Inflammatory macrophage treated with lipopolysaccharide for 1 hour (primary cell): Measurements from ENCODE around the gene SF3B3.
"Not testable (repeated sequence)": the region's sequence is repeated elsewhere in the genome, so short reads cannot be mapped to it uniquely, and the experiment has no call there.

ENCODE experiments used
- DNase-seq, 2 donors: peaks; one replicate each; pipeline ENCODE4 v3.0.0-alpha.2; 2020 to 2022

The SF3B3 gene

GRCh38 chr16:70512456-70512855 is 11.2 kb upstream of the SF3B3 start:
- no peak for DNase-seq

GRCh38 chr16:70520612-70521297 is 2.9 kb upstream of the SF3B3 start:
- peak; percentile 69 to 78 for DNase-seq

DNA sequence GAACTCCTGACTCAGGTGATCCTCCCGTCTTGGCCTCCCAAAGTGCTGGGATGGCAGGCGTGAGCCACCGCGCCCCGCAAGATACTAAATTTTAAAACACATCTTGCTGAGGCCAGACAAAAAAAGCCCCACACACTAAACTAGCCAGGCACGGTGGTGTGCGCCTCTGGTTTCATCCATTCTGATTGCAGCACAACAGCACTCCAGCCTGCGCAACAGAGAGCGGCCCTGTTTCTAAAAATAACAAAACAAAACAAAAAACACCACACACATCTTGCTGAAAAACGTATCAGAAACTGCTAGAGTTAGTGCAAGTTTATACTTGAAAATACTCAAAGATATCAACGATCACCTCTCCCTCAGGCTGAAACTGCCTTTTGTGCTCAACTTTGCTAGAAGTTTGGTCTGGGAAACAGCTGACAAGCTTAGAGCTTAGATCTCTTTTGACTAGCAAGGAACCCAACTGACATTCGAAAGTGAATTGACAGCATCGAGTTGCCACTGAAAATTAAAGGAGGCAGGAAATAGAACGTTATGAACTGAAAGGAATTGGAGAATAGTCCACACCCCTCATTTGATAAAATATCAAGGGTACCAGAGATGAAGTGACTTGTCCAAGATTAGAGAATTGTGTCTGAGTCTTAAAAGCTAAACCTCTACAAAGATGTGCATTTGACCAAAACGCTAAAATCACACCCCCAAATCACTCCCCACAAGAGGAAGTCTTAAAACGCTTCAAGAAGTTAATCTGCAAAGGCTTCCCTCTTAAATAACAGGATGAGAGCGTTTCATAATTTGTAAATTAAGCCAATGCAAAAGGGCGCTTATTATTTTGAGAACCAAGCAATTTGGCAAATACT is 1.2 kb upstream of the SF3B3 start:
- DNase-seq: peak; percentile 1 to 7

GRCh38 chr16:70523076-70523742 is 407 bp upstream of the SF3B3 start, which contains the start of gene COG4:
TSS of gene COG4 (minus strand) at chr16:70523554. CDS start at chr16:70523543, 11 bp downstream.
- DNase-seq: peak; percentile 84 to 91

DNA sequence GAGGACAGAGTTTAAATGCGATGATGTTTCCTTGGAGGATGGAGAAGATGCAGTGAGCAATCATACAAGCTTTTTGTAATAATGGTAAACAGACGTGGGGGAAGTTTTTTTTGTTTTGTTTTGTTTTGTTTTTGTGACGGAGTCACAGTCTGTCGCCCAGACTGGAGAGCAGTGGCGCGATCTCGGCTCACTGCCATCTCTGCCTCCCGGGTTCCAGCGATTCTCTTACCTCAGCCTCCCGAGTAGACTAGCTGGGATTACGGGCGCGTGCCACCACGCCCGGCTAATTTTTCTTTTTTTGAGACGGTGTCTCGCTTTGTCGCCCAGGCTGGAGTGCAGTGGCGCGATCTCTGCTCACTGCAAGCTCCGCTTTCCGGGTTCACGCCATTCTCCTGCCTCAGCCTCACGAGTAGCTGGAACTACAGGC is 796 bp downstream of the SF3B3 start:
- not testable (repeated sequence) for DNase-seq

DNA sequence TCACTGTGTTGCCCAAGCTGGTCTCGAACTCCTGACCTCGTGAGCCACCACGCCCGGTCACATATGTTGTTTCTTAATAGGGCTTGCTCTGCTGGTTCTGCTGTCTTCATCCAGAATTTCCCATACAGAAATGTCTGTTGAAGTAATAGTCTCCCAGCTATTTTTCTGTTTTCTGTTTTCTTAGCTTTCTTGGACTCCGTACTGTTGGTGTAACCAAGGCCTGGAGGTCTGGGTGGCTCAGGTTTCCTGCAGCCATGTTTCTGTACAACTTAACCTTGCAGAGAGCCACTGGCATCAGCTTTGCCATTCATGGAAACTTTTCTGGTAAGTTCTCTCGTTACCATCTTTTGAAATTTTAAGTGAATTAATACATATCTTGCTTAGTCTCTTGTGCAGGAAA is 2.8 kb downstream of the SF3B3 start:
- DNase-seq: peak; percentile 38 to 49

GRCh38 chr16:70527315-70527996 is 3.8 kb downstream of the SF3B3 start:
- no peak for DNase-seq

- peak; percentile 29 to 68 for DNase-seq
Observed at GRCh38 chr16:70529051-70529777, 5.6 kb downstream of the SF3B3 start.

DNA sequence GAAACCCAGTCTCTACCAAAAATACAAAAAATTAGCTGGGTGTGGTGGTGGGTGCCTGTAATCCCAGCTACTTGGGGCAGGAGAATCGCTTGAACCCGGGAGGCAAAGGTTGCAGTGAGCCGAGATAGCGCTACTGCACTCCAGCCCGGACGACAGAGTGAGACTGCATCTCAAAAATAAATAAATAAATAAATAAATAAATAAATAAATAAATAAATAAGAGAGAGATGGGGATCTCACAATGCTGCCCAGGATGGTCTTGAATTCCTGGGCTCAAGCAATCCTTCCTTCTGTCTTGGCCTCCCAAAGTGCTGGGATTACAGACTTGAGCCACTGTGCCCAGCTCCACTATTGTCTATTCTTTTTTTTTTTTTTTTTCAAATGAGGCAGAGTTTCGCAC is 6.3 kb downstream of the SF3B3 start:
- not testable (repeated sequence) for DNase-seq

- DNase-seq: no peak
Observed at GRCh38 chr16:70534971-70535370, 11.4 kb downstream of the SF3B3 start.

DNA sequence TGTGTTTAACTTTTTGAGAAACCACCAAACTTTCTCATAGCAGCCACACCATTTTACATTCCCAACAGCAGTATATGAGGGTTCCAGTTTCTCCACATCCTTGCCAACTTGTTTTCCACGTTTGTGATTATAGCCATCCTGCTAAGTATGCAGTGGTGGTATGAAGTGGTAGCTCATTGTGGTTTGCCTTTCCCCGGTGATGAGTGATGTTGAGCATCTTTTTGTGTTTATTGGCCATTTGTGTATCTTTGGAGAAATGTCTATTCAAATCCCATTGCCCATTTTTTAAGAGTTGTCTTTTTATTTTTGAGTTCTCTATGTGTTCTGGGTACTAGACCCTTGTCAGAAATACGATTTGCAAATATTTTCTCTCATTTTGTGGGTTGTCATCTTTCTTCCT is 17.4 kb downstream of the SF3B3 start:
- DNase-seq: no peak

- no peak for DNase-seq
Observed at GRCh38 chr16:70544548-70544947, 20.9 kb downstream of the SF3B3 start.

DNA sequence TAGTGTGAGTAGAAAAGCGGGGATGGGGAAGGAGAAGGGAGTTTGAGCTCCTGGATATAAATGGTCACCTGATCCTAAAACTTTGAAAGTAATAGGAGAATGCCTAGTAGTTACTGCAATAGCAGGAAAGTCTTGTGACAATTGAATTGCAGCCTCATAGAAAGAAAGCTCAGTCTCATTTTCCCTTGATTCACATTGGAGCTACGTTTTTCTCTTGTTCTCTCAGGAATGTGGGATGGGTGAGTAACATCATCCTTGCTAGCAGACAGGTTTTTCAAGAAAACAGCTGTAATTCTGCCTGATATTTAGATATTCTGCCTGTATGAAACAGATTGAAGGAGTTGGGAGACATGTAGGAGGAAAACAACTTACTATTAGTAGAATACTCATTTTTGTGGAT is 25.3 kb downstream of the SF3B3 start:
- no peak for DNase-seq

DNA sequence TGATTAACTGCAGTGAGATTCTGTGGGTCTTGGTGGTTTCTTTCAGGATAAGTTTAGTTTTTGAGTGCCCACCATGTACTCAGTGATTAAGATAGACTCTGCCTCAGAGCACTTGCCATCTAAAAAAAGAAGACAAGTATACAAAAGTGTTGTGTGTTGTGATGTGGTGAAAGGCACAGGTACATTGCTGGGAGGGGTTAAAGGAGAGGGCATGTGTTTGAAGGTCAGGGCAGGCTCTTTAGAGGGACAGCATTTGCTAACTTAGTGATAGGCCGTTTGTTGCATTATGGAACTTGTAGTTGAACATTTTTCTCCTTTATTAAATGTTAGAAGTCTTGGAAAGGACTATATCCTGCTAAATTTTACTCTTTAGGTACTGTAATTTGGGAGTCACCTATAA is 26.5 kb downstream of the SF3B3 start:
- DNase-seq: no peak

DNA sequence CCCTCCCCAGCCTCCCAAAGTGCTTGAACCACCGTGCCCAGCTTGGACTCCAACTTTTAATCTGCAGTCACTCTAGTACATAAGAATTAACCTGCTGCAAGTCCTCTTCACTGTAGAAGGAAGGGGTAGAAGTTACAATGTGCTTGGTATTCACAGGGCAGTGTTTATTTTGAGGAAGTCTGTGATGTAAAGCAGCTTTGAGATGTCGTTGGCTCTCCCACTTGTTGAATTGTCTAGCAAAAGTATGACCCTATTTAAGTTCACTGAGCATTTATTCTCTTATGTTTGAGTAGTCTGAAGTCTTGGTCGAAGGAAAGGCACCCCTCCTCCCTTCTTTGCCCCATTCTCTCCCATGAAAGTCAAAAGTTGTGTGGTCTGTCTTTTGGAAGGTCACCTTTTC is 28.2 kb downstream of the SF3B3 start:
- DNase-seq: no peak

GRCh38 chr16:70552675-70553074 is 29.1 kb downstream of the SF3B3 start:
- no peak for DNase-seq

- no peak for DNase-seq
Observed at GRCh38 chr16:70553645-70554044, 30.0 kb downstream of the SF3B3 start.

GRCh38 chr16:70556063-70556462 is 32.4 kb downstream of the SF3B3 start:
- no peak for DNase-seq

DNA sequence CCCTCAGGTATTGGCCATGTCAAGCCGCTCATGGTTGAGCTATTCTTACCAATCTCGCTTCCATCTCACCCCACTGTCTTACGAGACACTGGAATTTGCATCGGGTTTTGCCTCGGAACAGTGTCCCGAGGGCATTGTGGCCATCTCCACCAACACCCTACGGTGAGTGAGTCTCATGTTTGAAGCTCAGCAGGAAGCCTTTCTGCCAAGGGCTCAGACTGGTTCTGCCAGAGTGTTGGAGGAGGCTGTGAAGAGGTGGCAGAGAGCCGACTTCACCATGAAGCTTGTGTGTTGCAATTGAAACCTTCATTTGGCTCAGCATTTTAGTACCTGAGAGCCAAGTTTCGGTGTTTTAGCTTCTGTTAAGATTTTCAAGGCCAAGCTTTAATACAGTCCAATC is 38.0 kb downstream of the SF3B3 start:
- DNase-seq: no peak

DNA sequence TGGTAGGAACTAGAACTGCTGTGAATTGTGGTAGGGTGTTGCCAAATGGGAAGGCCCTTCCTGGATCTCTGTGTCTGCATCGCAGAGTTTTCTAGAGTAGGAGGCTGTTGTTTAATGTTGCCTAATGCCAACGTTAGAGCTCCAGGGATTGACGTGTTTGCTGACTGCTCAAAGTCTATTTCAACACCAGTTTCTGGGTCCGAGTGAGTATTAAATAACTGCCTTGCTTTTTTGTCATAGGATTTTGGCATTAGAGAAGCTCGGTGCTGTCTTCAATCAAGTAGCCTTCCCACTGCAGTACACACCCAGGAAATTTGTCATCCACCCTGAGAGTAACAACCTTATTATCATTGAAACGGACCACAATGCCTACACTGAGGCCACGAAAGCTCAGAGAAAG is 40.0 kb downstream of the SF3B3 start:
- DNase-seq: no peak

DNA sequence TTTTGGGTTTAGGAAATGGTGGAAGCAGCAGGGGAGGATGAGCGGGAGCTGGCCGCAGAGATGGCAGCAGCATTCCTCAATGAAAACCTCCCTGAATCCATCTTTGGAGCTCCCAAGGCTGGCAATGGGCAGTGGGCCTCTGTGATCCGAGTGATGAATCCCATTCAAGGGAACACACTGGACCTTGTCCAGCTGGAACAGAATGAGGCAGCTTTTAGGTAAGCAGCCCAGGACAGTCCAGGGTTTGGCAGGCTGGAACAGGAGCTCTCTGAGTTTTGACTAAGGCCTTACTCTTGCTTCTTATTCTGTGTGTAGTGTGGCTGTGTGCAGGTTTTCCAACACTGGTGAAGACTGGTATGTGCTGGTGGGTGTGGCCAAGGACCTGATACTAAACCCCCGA is 41.4 kb downstream of the SF3B3 start:
- DNase-seq: no peak

DNA sequence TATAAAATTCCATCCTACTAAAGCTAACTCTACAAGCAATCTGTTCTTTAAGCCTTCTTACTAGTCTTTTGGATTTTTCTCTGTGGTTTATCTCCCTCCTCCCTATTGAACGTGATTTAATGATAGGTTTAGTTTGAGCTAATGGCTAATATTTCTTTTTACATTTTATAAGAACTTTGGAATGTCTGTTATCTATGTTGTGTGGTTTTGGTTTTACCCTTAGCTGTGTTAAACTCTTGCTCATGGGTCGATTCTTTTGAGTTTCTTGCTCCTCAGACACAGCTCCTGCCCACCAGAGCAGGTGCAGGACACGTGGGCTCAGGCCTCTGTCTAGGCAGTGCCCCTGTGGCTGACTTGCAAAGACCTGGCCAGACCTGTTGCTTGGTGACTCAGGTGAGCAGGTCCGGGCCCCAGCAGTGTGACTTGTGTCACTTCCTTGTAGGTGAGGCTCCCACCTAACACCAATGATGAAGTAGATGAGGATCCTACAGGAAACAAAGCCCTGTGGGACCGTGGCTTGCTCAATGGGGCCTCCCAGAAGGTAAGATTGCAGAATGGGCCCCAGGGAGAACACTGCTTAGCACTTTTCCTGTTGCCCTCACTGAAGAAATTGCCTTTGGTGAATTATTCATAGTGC is 45.1 kb downstream of the SF3B3 start:
- DNase-seq: no peak
